NCI-H2196 treated with DMSO at 0.1 percent for 48 hours (cell line): ENCODE measurements around the gene PARK7.
"Not testable (repeated sequence)": the region's sequence is repeated elsewhere in the genome, so short reads cannot be mapped to it uniquely, and the experiment has no call there.

Experiments used
- DNase-seq: peaks from one replicate; lab custom pipeline; 2025; ENCODE audit not compliant: unreplicated experiment; lab: John Stamatoyannopoulos, UW

Gene PARK7

GRCh38 chr1:7942214-7942921 lies 19.1 kb upstream of the PARK7 start:
- DNase-seq, result no peak

- no peak for DNase-seq
Measured at GRCh38 chr1:7943251-7943650, 18.3 kb upstream of the PARK7 start.

- no peak for DNase-seq
Measured at GRCh38 chr1:7948960-7949359, 12.6 kb upstream of the PARK7 start.

- not testable (repeated sequence) for DNase-seq
Measured at GRCh38 chr1:7952791-7953190, 8.7 kb upstream of the PARK7 start.

GRCh38 chr1:7953850-7954609 lies 7.5 kb upstream of the PARK7 start:
- DNase-seq, result peak; percentile 91

- DNase-seq, result no peak
Measured at GRCh38 chr1:7954683-7955082, 6.8 kb upstream of the PARK7 start.

GRCh38 chr1:7956218-7957032 lies 5.1 kb upstream of the PARK7 start:
- no peak for DNase-seq

GRCh38 chr1:7960165-7960564 lies 1.3 kb upstream of the PARK7 start:
- DNase-seq, result no peak

GRCh38 chr1:7960867-7961215 lies 670 bp upstream of the PARK7 start:
- DNase-seq, result no peak

GRCh38 chr1:7962014-7962335 lies 464 bp downstream of the PARK7 start:
- no peak for DNase-seq

- DNase-seq, result no peak
Measured at GRCh38 chr1:7962636-7963377, 1.3 kb downstream of the PARK7 start.

- DNase-seq, result not testable (repeated sequence)
Measured at GRCh38 chr1:7963378-7963730, 1.8 kb downstream of the PARK7 start.

GRCh38 chr1:7963841-7964240 lies 2.3 kb downstream of the PARK7 start:
- DNase-seq, result not testable (repeated sequence)

- no peak for DNase-seq
Measured at GRCh38 chr1:7964476-7964875, 3.0 kb downstream of the PARK7 start.

- peak; percentile 22 for DNase-seq
Measured at GRCh38 chr1:7967196-7967595, 5.7 kb downstream of the PARK7 start.

GRCh38 chr1:7967651-7968050 lies 6.1 kb downstream of the PARK7 start:
- no peak for DNase-seq

- no peak for DNase-seq
Measured at GRCh38 chr1:7970246-7970645, 8.7 kb downstream of the PARK7 start.

GRCh38 chr1:7971024-7971423 lies 9.5 kb downstream of the PARK7 start:
- DNase-seq, result no peak

GRCh38 chr1:7972285-7972684 lies 10.8 kb downstream of the PARK7 start:
- no peak for DNase-seq

- no peak for DNase-seq
Measured at GRCh38 chr1:7973086-7973485, 11.6 kb downstream of the PARK7 start.

GRCh38 chr1:7975212-7975865 lies 13.8 kb downstream of the PARK7 start:
- peak; percentile 84 for DNase-seq
